Lower lobe of right lung (tissue), 2 donors: ENCODE results near the gene RNF144B. TPM values are rescaled to one million over a fixed set of nuclear protein-coding genes. Genes with fewer than 3 reads are reported as not detected.

Source experiments
- ATAC-seq, 2 donors: fragments of 200-7000 bp; cut with Tn5 transposase; one replicate each; pipeline ENCODE4 v1.9.1; 2020 to 2022; ENCODE audit warnings: mild to moderate bottlenecking in 2 of 2, moderate library complexity in 2 of 2
- DNase-seq: peaks from one replicate; pipeline ENCODE4 v3.0.0-alpha.2; 2020
- H3K27ac ChIP-seq: fragments of 200-600 bp; one replicate; pipeline ENCODE4 v1.8.0; 2022
- H3K27me3 ChIP-seq: fragments of 200-600 bp; one replicate; pipeline ENCODE4 v1.8.0; 2022; ENCODE audit warnings: low read depth
- H3K36me3 ChIP-seq: fragments of 200-600 bp; one replicate; pipeline ENCODE4 v1.8.0; 2022; ENCODE audit warnings: mild to moderate bottlenecking
- H3K4me1 ChIP-seq: fragments of 200-600 bp; one replicate; pipeline ENCODE4 v1.8.0; 2022
- H3K4me3 ChIP-seq: fragments of 200-600 bp; one replicate; pipeline ENCODE4 v1.8.0; 2022; ENCODE audit warnings: mild to moderate bottlenecking
- H3K9me3 ChIP-seq: fragments of 200-600 bp; one replicate; pipeline ENCODE4 v1.8.0; 2022
- intact Hi-C: fragments of 100-400 bp; cut with DNase I; formaldehyde crosslinking; loops from one replicate; pipeline ENCODE4 v1.11.0; 2022
- total RNA-seq: library from RNA; stranded (reverse); fragmentation: NEBNext Ultra II Directional; extraction: Animal tissue kit (Norgen Biotek cat#: 25700); gene quantifications from one replicate; pipeline ENCODE4 v1.2.1, GENCODE V29; 2021
- TF ChIP-seq, protein P1 (sequence below): fragments of 200-600 bp; IDR thresholded peaks from one replicate; pipeline ENCODE4 v1.8.0; 2022; ENCODE audit warnings: antibody characterized with exemption, mild to moderate bottlenecking
- donor health status: DM: no; HTN: yes; CAD: no; lungs with severe emphysema.

The RNF144B gene
- total RNA-seq, 1 donor from 2014 or later = 109 TPM

GRCh38 chr6:18388271-18388670 is 1.1 kb downstream of the RNF144B start:
- no peak for DNase-seq
- peak overlapping the region; percentile 84 for H3K27ac ChIP-seq

GRCh38 chr6:18388942-18389341 is 1.8 kb downstream of the RNF144B start:
- H3K27me3 ChIP-seq = no peaks in the 10 kb centered on the region
- H3K4me3 ChIP-seq = peak overlapping the region; percentile 83
- ATAC-seq (peak in 1 of 2 donors; percentile 66), DNase-seq (no peak)
- peak overlapping the region; percentile 84 for H3K27ac ChIP-seq
- TF ChIP-seq, protein P1, sequence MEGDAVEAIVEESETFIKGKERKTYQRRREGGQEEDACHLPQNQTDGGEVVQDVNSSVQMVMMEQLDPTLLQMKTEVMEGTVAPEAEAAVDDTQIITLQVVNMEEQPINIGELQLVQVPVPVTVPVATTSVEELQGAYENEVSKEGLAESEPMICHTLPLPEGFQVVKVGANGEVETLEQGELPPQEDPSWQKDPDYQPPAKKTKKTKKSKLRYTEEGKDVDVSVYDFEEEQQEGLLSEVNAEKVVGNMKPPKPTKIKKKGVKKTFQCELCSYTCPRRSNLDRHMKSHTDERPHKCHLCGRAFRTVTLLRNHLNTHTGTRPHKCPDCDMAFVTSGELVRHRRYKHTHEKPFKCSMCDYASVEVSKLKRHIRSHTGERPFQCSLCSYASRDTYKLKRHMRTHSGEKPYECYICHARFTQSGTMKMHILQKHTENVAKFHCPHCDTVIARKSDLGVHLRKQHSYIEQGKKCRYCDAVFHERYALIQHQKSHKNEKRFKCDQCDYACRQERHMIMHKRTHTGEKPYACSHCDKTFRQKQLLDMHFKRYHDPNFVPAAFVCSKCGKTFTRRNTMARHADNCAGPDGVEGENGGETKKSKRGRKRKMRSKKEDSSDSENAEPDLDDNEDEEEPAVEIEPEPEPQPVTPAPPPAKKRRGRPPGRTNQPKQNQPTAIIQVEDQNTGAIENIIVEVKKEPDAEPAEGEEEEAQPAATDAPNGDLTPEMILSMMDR = no peak
- H3K4me1 ChIP-seq = peaks cover 54% of the 10 kb centered on the region
- H3K9me3 ChIP-seq = no peaks in the 10 kb centered on the region
- no peaks in the 10 kb centered on the region for H3K36me3 ChIP-seq
- intact Hi-C loops = no loop called here

More at GRCh38 chr6:18388271-18388670, 1.1 kb downstream of the RNF144B start:
- Histone ChIP-seq H3K9me3 (no peaks in the 10 kb centered on the region), H3K4me3 (peak overlapping the region; percentile 83), H3K36me3 (no peaks in the 10 kb centered on the region), H3K27me3 (no peaks in the 10 kb centered on the region), H3K4me1 (peaks cover 51% of the 10 kb centered on the region)
- ATAC-seq = peak in 1 of 2 donors; percentile 20
- intact Hi-C loops = no loop called here
- TF ChIP-seq, protein P1 = no peak

- Histone ChIP-seq H3K4me1 (peaks cover 60% of the 10 kb centered on the region), H3K27me3 (no peaks in the 10 kb centered on the region), H3K9me3 (no peaks in the 10 kb centered on the region), H3K4me3 (peak overlapping the region; percentile 83), H3K27ac (peak overlapping the region; percentile 84), H3K36me3 (no peaks in the 10 kb centered on the region)
- intact Hi-C loops = no loop called here
- ATAC-seq (no peak), DNase-seq (no peak)
- TF ChIP-seq, protein P1 = no peak
Observed at GRCh38 chr6:18389479-18389878, 2.3 kb downstream of the RNF144B start.

DNA sequence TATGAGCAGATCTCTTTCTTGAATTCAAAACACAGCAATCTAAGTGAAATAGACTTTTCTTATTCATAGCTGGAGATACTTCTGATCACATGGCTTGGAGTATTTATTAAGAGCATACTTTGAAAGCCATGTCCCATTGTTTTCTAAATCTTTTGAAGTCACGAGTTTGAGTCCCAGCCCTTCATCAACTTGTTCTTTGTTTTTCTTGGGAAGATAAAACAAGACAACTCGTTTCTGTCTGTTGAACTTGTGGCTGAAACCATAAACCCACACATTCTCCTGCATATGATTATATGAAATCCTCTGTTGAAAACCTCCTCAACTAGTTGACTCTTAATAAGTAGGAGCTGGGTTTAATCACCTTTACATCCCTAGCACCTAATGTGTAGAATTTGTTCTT is 3.3 kb downstream of the RNF144B start:
- H3K4me3 ChIP-seq = peak overlapping the region; percentile 83
- intact Hi-C loops = no loop called here
- H3K4me1 ChIP-seq = peaks cover 70% of the 10 kb centered on the region

DNA sequence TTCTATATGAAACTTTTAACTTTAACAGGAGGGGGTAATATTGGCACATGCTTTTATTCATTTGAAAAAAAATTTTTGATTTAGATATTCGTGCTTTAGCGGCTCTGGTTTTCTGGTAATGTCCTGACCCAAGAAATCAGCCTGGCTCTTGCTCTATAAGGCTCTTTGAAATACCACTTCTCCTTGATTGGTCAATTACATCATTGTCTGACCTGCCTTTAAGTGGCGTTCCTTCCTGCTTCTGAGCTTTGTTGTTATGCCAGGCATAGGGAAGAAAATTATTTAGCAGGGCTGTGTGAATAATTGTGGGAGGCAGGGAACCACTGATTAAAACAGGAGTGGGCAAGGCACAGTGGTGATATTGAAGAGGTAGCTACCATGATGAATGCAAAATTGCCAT is 3.9 kb downstream of the RNF144B start:
- intact Hi-C loops = no loop called here
- peaks cover 75% of the 10 kb centered on the region for H3K4me1 ChIP-seq
- TF ChIP-seq, protein P1 = no peak
- H3K27me3 ChIP-seq = no peaks in the 10 kb centered on the region
- peak overlapping the region; percentile 84 for H3K27ac ChIP-seq
- H3K9me3 ChIP-seq = no peaks in the 10 kb centered on the region
- peak; percentile 26 to 45 for ATAC-seq
- peak overlapping the region; percentile 83 for H3K4me3 ChIP-seq
- no peak for DNase-seq
- H3K36me3 ChIP-seq = no peaks in the 10 kb centered on the region

More for the DNA sequence above, 3.3 kb downstream of the RNF144B start:
- ATAC-seq (no peak), DNase-seq (no peak)
- Histone ChIP-seq H3K36me3 (no peaks in the 10 kb centered on the region), H3K27ac (peak overlapping the region; percentile 84), H3K9me3 (no peaks in the 10 kb centered on the region), H3K27me3 (no peaks in the 10 kb centered on the region)
- TF ChIP-seq, protein P1 = no peak
